IMR-90 (cell line): Measurements from ENCODE around the gene BYSL. TPM values are rescaled to one million over a fixed set of nuclear protein-coding genes. Genes with fewer than 3 reads are reported as not detected.

Experiments used
- ATAC-seq: fragments of 200-7000 bp; cut with Tn5 transposase; 2 replicates; pipeline ENCODE4 v1.9.1; 2020; ENCODE audit warnings: low read depth, mild to moderate bottlenecking, moderate library complexity
- BruUV-seq: library from RNA; stranded (reverse); fragments of 400-500 nt; replicated peaks from 2 replicates; lab custom pipeline; 2021; lab: Mats Ljungman, UMichigan
- CTCF ChIA-PET: fragments of 300-600 bp; formaldehyde crosslinking; extraction: SDS; loops from one replicate; lab custom pipeline; 2021; ENCODE audit warnings: antibody characterized with exemption; lab: Yijun Ruan, JAX
- POLR2A ChIA-PET: fragments of 300-600 bp; sonication (Branson Sonifier 250); formaldehyde crosslinking; loops from one replicate; lab custom pipeline; 2022; ENCODE audit warnings: antibody characterized with exemption; ENCODE audit not compliant: unreplicated experiment; lab: Charles Lee
- DNase-seq: peaks from one replicate; pipeline ENCODE4 v3.0.0; 2013
- H2AFZ ChIP-seq: replicated peaks from 2 replicates; pipeline ENCODE3; 2013; ENCODE audit warnings: low read length, mild to moderate bottlenecking; ENCODE audit not compliant: poor library complexity
- H2AK5ac ChIP-seq: 2 replicates; pipeline ENCODE4 v1.6.1; 2013; ENCODE audit warnings: low read depth, low read length, inconsistent platforms
- H2AK9ac ChIP-seq: replicated peaks from 2 replicates; pipeline ENCODE3; 2013; ENCODE audit warnings: mild to moderate bottlenecking, low read depth, low read length, moderate library complexity; ENCODE audit not compliant: poor library complexity
- H2BK120ac ChIP-seq: 2 replicates; pipeline ENCODE4 v1.6.1; 2013; ENCODE audit warnings: low read depth, low read length, inconsistent platforms
- H2BK15ac ChIP-seq: 3 replicates; pipeline ENCODE4 v1.6.1; 2013; ENCODE audit warnings: low read depth, low read length, inconsistent platforms
- H2BK20ac ChIP-seq: 2 replicates; pipeline ENCODE4 v1.6.1; 2013; ENCODE audit warnings: low read depth, mild to moderate bottlenecking, inconsistent platforms, low read length, moderate library complexity
- H2BK5ac ChIP-seq: 2 replicates; pipeline ENCODE4 v1.6.1; 2013; ENCODE audit warnings: mild to moderate bottlenecking, low read depth, low read length, inconsistent platforms; ENCODE audit not compliant: poor library complexity, severe bottlenecking
- H3K14ac ChIP-seq: replicated peaks from 2 replicates; pipeline ENCODE4 v1.6.1; 2013; ENCODE audit warnings: low read depth, low read length, inconsistent platforms
- H3K18ac ChIP-seq: 2 replicates; pipeline ENCODE4 v1.6.1; 2013; ENCODE audit warnings: low read depth, low read length, control low read depth
- H3K23ac ChIP-seq: 2 replicates; pipeline ENCODE4 v1.6.1; 2013; ENCODE audit warnings: low read depth, low read length, inconsistent platforms
- H3K27ac ChIP-seq: 2 replicates; pipeline ENCODE4 v1.5.1; 2013; ENCODE audit warnings: mild to moderate bottlenecking, control low read depth, low read length; ENCODE audit not compliant: insufficient read depth
- H3K27me3 ChIP-seq: 2 replicates; pipeline ENCODE4 v1.6.1; 2013; ENCODE audit warnings: low read length; ENCODE audit not compliant: control insufficient read depth, insufficient read depth
- H3K36me3 ChIP-seq: 2 replicates; pipeline ENCODE4 v1.6.1; 2013; ENCODE audit warnings: low read length, mixed read lengths; ENCODE audit not compliant: control insufficient read depth, insufficient read depth
- H3K4ac ChIP-seq: 2 replicates; pipeline ENCODE4 v1.6.1; 2013; ENCODE audit warnings: low read depth, low read length, inconsistent platforms
- H3K4me1 ChIP-seq: 2 replicates; pipeline ENCODE4 v1.6.1; 2013; ENCODE audit warnings: low read length, mixed read lengths; ENCODE audit not compliant: control insufficient read depth, insufficient read depth
- H3K4me2 ChIP-seq: 2 replicates; pipeline ENCODE4 v1.6.1; 2013; ENCODE audit warnings: low read depth, mild to moderate bottlenecking, control low read depth, low read length, moderate library complexity
- H3K4me3 ChIP-seq: 2 replicates; pipeline ENCODE4 v1.5.1; 2013; ENCODE audit warnings: low read depth, mild to moderate bottlenecking, control low read depth, low read length, moderate library complexity; ENCODE audit not compliant: insufficient read depth
- H3K56ac ChIP-seq: 2 replicates; pipeline ENCODE4 v1.6.1; 2013; ENCODE audit warnings: low read length, inconsistent platforms; ENCODE audit not compliant: insufficient read depth; ENCODE audit errors: extremely low read depth
- H3K79me1 ChIP-seq, 2 experiments: 2 replicates each; pipeline ENCODE4 v1.6.1; 2013; ENCODE audit warnings: low read length in 2 of 2, inconsistent platforms in 1 of 2, low read depth in 1 of 2
- H3K9ac ChIP-seq: 2 replicates; pipeline ENCODE4 v1.6.1; 2013; ENCODE audit warnings: low read depth, low read length, control low read depth
- H3K9me1 ChIP-seq: 2 replicates; pipeline ENCODE4 v1.6.1; 2013; ENCODE audit warnings: low read length, inconsistent platforms; ENCODE audit not compliant: insufficient read depth
- H3K9me3 ChIP-seq: 2 replicates; pipeline ENCODE4 v1.6.1; 2013; ENCODE audit warnings: low read length; ENCODE audit not compliant: control insufficient read depth, insufficient read depth
- H4K20me1 ChIP-seq: 2 replicates; pipeline ENCODE4 v1.6.1; 2013; ENCODE audit warnings: low read length, inconsistent platforms; ENCODE audit not compliant: insufficient read depth
- H4K5ac ChIP-seq: 2 replicates; pipeline ENCODE4 v1.6.1; 2013; ENCODE audit warnings: mild to moderate bottlenecking, low read depth, low read length, control low read depth
- H4K8ac ChIP-seq, 2 experiments: 2 replicates each; pipeline ENCODE4 v1.6.1; 2013; ENCODE audit warnings: low read depth in 2 of 2, low read length in 2 of 2, control low read depth in 1 of 2, inconsistent platforms in 1 of 2
- H4K91ac ChIP-seq: 2 replicates; pipeline ENCODE4 v1.6.1; 2013; ENCODE audit warnings: low read depth, low read length, inconsistent platforms; ENCODE audit not compliant: insufficient read depth
- CTCF ChIP-seq: conservative IDR thresholded peaks from 2 replicates; pipeline ENCODE4 v1.5.1; 2012; ENCODE audit warnings: mild to moderate bottlenecking, low read depth, low read length, improper control_type of control experiment
- MAZ ChIP-seq: IDR thresholded peaks from 2 replicates; pipeline ENCODE4 v1.6.1; 2012; ENCODE audit warnings: low read depth, mild to moderate bottlenecking, low read length, improper control_type of control experiment, moderate library complexity, borderline replicate concordance
- NFE2L2 ChIP-seq: fragments of 150-350 bp; IDR thresholded peaks from 2 replicates; pipeline ENCODE4 v1.6.1; 2016; ENCODE audit warnings: low read depth, mild to moderate bottlenecking, low read length
- SMC3 ChIP-seq: fragments of 150-350 bp; IDR thresholded peaks from 2 replicates; pipeline ENCODE4 v1.6.1; 2016; ENCODE audit warnings: low read depth, mild to moderate bottlenecking, antibody characterized with exemption, low read length, moderate library complexity
- USF2 ChIP-seq: fragments of 150-350 bp; IDR thresholded peaks from 2 replicates; pipeline ENCODE4 v1.6.1; 2017; ENCODE audit warnings: mild to moderate bottlenecking, antibody characterized with exemption, low read length, low read depth
- dilution Hi-C: fragments of 300-500 bp; cut with HindIII; formaldehyde crosslinking; loops from one replicate; pipeline ENCODE4 v1.14.3; 2018; ENCODE audit warnings: low sequenced_read_pairs; ENCODE audit not compliant: unreplicated experiment
- in situ Hi-C: fragments of 300-500 bp; cut with MboI; formaldehyde crosslinking; loops from 3 replicates; pipeline ENCODE4 v1.14.3; 2019; ENCODE audit warnings: low sequenced_read_pairs, inconsistent platforms, mixed read lengths
- intact Hi-C: fragments of 100-400 bp; cut with micrococcal nuclease; formaldehyde crosslinking; loops from 2 replicates; pipeline ENCODE4 v1.10.0; 2022
- polyA plus RNA-seq, 3 experiments: library from polyadenylated mRNA; depleted of rRNA; stranded (reverse); fragments of >200 nt; gene quantifications; 2 replicates each; pipeline ENCODE4 v1.2.3, GENCODE V29; 2012; ENCODE audit warnings: low replicate concordance in 1 of 3
- total RNA-seq: library from RNA; depleted of rRNA; stranded (reverse); fragments of >200 nt; gene quantifications from 2 replicates; pipeline ENCODE4 v1.2.3, GENCODE V29; 2012

BYSL gene
- total and polyA plus RNA-seq, 2 of the 4 experiments (the other 2 are of a cell fraction), result 26.7 to 36.3 TPM

- Histone ChIP-seq H3K4me3 (no peak overlapping the region), H2AFZ (no peak overlapping the region), H3K9ac (no peak overlapping the region), H3K4ac (no peak overlapping the region), H3K18ac (no peak overlapping the region), H2AK9ac (no peak overlapping the region), H3K4me1 (peaks cover 21% of the 10 kb centered on the region), H3K79me1 (peaks cover 9 to 27% of the 10 kb centered on the region in 2 experiments; a peak in 3 of 4 replicates), H3K9me3 (no peaks in the 10 kb centered on the region), H2BK5ac (no peak overlapping the region), H3K56ac (no peak overlapping the region), H2AK5ac (no peak overlapping the region), H4K8ac (no peak overlapping the region), H3K36me3 (no peaks in the 10 kb centered on the region), H3K23ac (no peak overlapping the region), H2BK120ac (no peak overlapping the region), H2BK20ac (no peak overlapping the region), H4K91ac (no peak overlapping the region), H2BK15ac (no peak overlapping the region), H4K5ac (no peak overlapping the region), H3K27ac (no peak overlapping the region), H3K14ac (no peak overlapping the region), H3K9me1 (peaks cover 14% of the 10 kb centered on the region), H4K20me1 (peaks cover 22% of the 10 kb centered on the region), H3K27me3 (no peaks in the 10 kb centered on the region), H3K4me2 (no peak overlapping the region)
- dilution Hi-C loops (no loop called here), in situ Hi-C loops (no loop called here), intact Hi-C loops (no loop called here)
- POLR2A ChIA-PET, result no interaction called here
- TF ChIP-seq USF2 (no peak), MAZ (no peak), CTCF (no peak), NFE2L2 (no peak), SMC3 (no peak)
- CTCF ChIA-PET, result no interaction called here
- ATAC-seq (no peak), DNase-seq (no peak)
- BruUV-seq, result no TSS peak
Measured at GRCh38 chr6:41943456-41943855, 22.2 kb downstream of the BYSL start.
